HL-60 (cell line): ENCODE results near the gene CALHM1.

Experiments
- GABPA ChIP-seq: IDR thresholded peaks from 2 replicates; pipeline ENCODE4 v1.6.1; 2012; ENCODE audit warnings: low read depth
- POLR2AphosphoS5 ChIP-seq: IDR thresholded peaks from 2 replicates; pipeline ENCODE4 v1.6.1; 2012; ENCODE audit warnings: low read depth
- SPI1 ChIP-seq: IDR thresholded peaks from 2 replicates; pipeline ENCODE4 v1.6.1; 2012; ENCODE audit warnings: low read depth, mild to moderate bottlenecking, borderline replicate concordance
- TF ChIP-seq, protein P1 (sequence below): IDR thresholded peaks from one replicate; pipeline ENCODE4 v1.5.1; 2011; ENCODE audit warnings: low read length, control low read depth, inconsistent platforms; ENCODE audit not compliant: insufficient read depth
- TF ChIP-seq, protein P2 (sequence below): IDR thresholded peaks from 2 replicates; pipeline ENCODE4 v1.6.1; 2012; ENCODE audit warnings: low read depth; ENCODE audit not compliant: insufficient replicate concordance

DNA sequence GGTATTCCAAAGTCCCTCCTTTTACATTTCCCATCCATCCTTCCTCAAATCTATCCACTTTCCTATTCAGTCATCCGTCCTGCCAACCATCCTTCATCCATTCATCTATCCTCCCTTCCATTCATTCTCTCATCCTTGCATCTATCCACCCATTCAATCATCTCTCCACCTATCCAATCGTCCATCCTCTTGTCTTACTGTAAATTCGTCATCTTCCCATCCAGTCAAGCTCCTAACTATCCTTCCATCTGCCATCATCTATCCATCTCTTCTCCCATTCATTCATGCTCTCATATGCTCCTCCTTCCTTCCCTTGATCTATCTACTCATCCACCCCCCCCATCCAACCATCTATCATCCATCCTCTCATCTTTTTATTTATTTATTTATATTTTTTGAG lies 15.4 kb upstream of the CALHM1 start:
- TF ChIP-seq, protein P1, sequence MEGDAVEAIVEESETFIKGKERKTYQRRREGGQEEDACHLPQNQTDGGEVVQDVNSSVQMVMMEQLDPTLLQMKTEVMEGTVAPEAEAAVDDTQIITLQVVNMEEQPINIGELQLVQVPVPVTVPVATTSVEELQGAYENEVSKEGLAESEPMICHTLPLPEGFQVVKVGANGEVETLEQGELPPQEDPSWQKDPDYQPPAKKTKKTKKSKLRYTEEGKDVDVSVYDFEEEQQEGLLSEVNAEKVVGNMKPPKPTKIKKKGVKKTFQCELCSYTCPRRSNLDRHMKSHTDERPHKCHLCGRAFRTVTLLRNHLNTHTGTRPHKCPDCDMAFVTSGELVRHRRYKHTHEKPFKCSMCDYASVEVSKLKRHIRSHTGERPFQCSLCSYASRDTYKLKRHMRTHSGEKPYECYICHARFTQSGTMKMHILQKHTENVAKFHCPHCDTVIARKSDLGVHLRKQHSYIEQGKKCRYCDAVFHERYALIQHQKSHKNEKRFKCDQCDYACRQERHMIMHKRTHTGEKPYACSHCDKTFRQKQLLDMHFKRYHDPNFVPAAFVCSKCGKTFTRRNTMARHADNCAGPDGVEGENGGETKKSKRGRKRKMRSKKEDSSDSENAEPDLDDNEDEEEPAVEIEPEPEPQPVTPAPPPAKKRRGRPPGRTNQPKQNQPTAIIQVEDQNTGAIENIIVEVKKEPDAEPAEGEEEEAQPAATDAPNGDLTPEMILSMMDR, result no peak
- TF ChIP-seq POLR2AphosphoS5, result no peak
- TF ChIP-seq, protein P2, sequence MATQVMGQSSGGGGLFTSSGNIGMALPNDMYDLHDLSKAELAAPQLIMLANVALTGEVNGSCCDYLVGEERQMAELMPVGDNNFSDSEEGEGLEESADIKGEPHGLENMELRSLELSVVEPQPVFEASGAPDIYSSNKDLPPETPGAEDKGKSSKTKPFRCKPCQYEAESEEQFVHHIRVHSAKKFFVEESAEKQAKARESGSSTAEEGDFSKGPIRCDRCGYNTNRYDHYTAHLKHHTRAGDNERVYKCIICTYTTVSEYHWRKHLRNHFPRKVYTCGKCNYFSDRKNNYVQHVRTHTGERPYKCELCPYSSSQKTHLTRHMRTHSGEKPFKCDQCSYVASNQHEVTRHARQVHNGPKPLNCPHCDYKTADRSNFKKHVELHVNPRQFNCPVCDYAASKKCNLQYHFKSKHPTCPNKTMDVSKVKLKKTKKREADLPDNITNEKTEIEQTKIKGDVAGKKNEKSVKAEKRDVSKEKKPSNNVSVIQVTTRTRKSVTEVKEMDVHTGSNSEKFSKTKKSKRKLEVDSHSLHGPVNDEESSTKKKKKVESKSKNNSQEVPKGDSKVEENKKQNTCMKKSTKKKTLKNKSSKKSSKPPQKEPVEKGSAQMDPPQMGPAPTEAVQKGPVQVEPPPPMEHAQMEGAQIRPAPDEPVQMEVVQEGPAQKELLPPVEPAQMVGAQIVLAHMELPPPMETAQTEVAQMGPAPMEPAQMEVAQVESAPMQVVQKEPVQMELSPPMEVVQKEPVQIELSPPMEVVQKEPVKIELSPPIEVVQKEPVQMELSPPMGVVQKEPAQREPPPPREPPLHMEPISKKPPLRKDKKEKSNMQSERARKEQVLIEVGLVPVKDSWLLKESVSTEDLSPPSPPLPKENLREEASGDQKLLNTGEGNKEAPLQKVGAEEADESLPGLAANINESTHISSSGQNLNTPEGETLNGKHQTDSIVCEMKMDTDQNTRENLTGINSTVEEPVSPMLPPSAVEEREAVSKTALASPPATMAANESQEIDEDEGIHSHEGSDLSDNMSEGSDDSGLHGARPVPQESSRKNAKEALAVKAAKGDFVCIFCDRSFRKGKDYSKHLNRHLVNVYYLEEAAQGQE, result no peak
- no peak for TF ChIP-seq SPI1
- no peak for TF ChIP-seq GABPA
